SK-N-MC (cell line): Measurements from ENCODE around the gene CAMK1D.
"Not testable (repeated sequence)": the region's sequence is repeated elsewhere in the genome, so short reads cannot be mapped to it uniquely, and the experiment has no call there.

ENCODE experiments used
- EZH2 ChIP-seq: fragments of 200-600 bp; sonication (generic); IDR thresholded peaks from one replicate; pipeline ENCODE4 v1.6.1; 2017; ENCODE audit warnings: antibody characterized with exemption
- POLR2AphosphoS5 ChIP-seq: IDR thresholded peaks from 2 replicates; pipeline ENCODE4 v1.6.1; 2012; ENCODE audit warnings: mild to moderate bottlenecking, low read depth, low read length, borderline replicate concordance

- not testable (repeated sequence) for TF ChIP-seq EZH2, POLR2AphosphoS5
These were observed 5.3 kb downstream of the CAMK1D start for GRCh38 chr10:12354696-12355095.
